ENCODE data around the gene WNT1.

DNA sequence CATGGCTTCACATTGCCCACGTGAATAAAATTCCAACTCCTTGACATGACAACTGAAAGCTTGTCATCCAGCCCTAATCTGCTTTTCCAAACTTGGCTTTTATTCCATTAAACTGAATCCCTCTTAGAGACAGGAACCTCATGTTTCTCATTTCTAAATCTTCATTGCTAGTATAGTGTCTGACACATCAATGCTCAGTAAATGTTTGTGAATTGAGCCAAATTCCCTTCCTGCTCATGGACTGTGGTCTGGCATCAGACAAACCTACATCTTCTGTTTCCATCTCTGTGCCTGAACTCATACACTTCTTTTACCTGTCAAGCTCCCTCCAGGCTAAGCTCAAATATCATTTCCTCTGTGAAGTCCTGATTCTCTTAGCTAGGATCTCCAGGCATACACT lies 48.6 kb upstream of the WNT1 start:
- TF ChIP-seq GATA2 (IDR thresholded peaks at IDR 0.05; ENCODE audit: low read depth, low read length) (no peak), GATA3 (IDR thresholded peaks at IDR 0.05; ENCODE audit: low read depth, low read length) (no peak)

Measured in SH-SY5Y (cell line).